Panc1 (cell line): ENCODE measurements around the gene PSMB1. TPM values are rescaled to one million over a fixed set of nuclear protein-coding genes. Genes with fewer than 3 reads are reported as not detected.

Experiments used
- ATAC-seq: fragments of 200-7000 bp; cut with Tn5 transposase; 2 replicates; pipeline ENCODE4 v1.9.1; 2020; ENCODE audit warnings: mild to moderate bottlenecking, moderate library complexity
- BruUV-seq: library from RNA; stranded (reverse); fragments of 400-500 nt; replicated peaks from 2 replicates; lab custom pipeline; 2021; lab: Mats Ljungman, UMichigan
- CTCF ChIA-PET: fragments of 300-600 bp; sonication (Branson Sonifier 250); formaldehyde crosslinking; loops from one replicate; lab custom pipeline; 2022; ENCODE audit warnings: antibody characterized with exemption; lab: Charles Lee
- POLR2A ChIA-PET: fragments of 300-600 bp; sonication (Branson Sonifier 250); formaldehyde crosslinking; loops from one replicate; lab custom pipeline; 2022; ENCODE audit warnings: antibody characterized with exemption; lab: Charles Lee
- DNase-seq: peaks from one replicate; pipeline ENCODE4 v3.0.0-alpha.2; 2010; ENCODE audit warnings: low read depth, low spot score
- H3K27ac ChIP-seq: 2 replicates; pipeline ENCODE4 v1.5.1; 2011; ENCODE audit warnings: mild to moderate bottlenecking, low read length, inconsistent platforms
- H3K27me3 ChIP-seq: fragments of 200-500 bp; sonication (Bioruptor generic); 2 replicates; pipeline ENCODE4 v1.6.0; 2014; ENCODE audit warnings: low read length, inconsistent platforms; ENCODE audit not compliant: control insufficient read depth, insufficient read depth
- H3K36me3 ChIP-seq: fragments of 200-500 bp; sonication (Bioruptor generic); 2 replicates; pipeline ENCODE4 v1.5.1; 2014; ENCODE audit warnings: inconsistent platforms, mild to moderate bottlenecking, low read length, moderate library complexity; ENCODE audit not compliant: control insufficient read depth, insufficient read depth
- H3K4me1 ChIP-seq: 2 replicates; pipeline ENCODE4 v1.5.1; 2011; ENCODE audit warnings: inconsistent platforms, mild to moderate bottlenecking, low read length, moderate library complexity; ENCODE audit not compliant: control insufficient read depth, insufficient read depth
- H3K4me3 ChIP-seq, 2 experiments: 2 replicates each; pipeline ENCODE4 v1.5.1; 2011 to 2012; ENCODE audit warnings: low read depth in 2 of 2, low read length in 2 of 2, mild to moderate bottlenecking in 2 of 2, inconsistent platforms in 1 of 2, moderate library complexity in 1 of 2
- H3K9me3 ChIP-seq: fragments of 200-500 bp; sonication (Bioruptor generic); 2 replicates; pipeline ENCODE4 v1.5.1; 2014; ENCODE audit warnings: low read depth, mild to moderate bottlenecking, inconsistent platforms, low read length, moderate library complexity; ENCODE audit not compliant: control insufficient read depth, insufficient read depth
- CTCF ChIP-seq: fragments of 450-650 bp; IDR thresholded peaks from 2 replicates; pipeline ENCODE4 v1.5.1; 2017; ENCODE audit warnings: mild to moderate bottlenecking
- POLR2AphosphoS5 ChIP-seq: IDR thresholded peaks from 2 replicates; pipeline ENCODE4 v1.6.1; 2012; ENCODE audit warnings: mild to moderate bottlenecking, low read depth, low read length, moderate library complexity
- REST ChIP-seq, 2 experiments: IDR thresholded peaks; 2 replicates each; pipeline ENCODE4 v1.6.1; 2011 to 2012; ENCODE audit warnings: low read depth in 2 of 2, control low read depth in 1 of 2, low read length in 1 of 2, mild to moderate bottlenecking in 1 of 2, moderate library complexity in 1 of 2; ENCODE audit not compliant: insufficient read depth in 1 of 2
- SIN3A ChIP-seq: IDR thresholded peaks from 2 replicates; pipeline ENCODE4 v1.6.1; 2012; ENCODE audit warnings: low read depth, mild to moderate bottlenecking, low read length, moderate library complexity, borderline replicate concordance; ENCODE audit not compliant: insufficient read depth
- TCF7L2 ChIP-seq: IDR thresholded peaks from 2 replicates; pipeline ENCODE4 v1.6.1; 2011; ENCODE audit warnings: mild to moderate bottlenecking, low read depth, low read length, inconsistent platforms
- in situ Hi-C: cut with HindIII; loops from 2 replicates; pipeline ENCODE4 v1.10.0; 2016; ENCODE audit warnings: low sequenced_read_pairs, low pct_unique_long_range_greater_than_20kb
- intact Hi-C: fragments of 100-400 bp; cut with micrococcal nuclease; formaldehyde crosslinking; loops from one replicate; pipeline ENCODE4 v1.10.0; 2022; ENCODE audit not compliant: unreplicated experiment
- total RNA-seq: library from RNA; stranded (reverse); gene quantifications from one replicate; pipeline ENCODE4 v1.2.1, GENCODE V29; 2021; ENCODE audit not compliant: unreplicated experiment

The PSMB1 gene
- total RNA-seq, 1 experiment from 2014 or later: 305 TPM

- ATAC-seq: no peak
- TF ChIP-seq TCF7L2 (no peak), CTCF (no peak), SIN3A (no peak), REST (IDR thresholded peaks at IDR 0.05; ENCODE audit: insufficient read depth in 1 of 2, low read depth in 2 of 2, low read length in 1 of 2) (no peak), POLR2AphosphoS5 (no peak)
- intact Hi-C loops: no loop called here
- no peaks in the 10 kb centered on the region for H3K27me3 ChIP-seq
- no peaks in the 10 kb centered on the region for H3K4me1 ChIP-seq
- in situ Hi-C loops: no loop called here
- no peaks in the 10 kb centered on the region for H3K9me3 ChIP-seq
- no TSS peak for BruUV-seq
- H3K4me3 ChIP-seq: no peak overlapping the region
- CTCF ChIA-PET: no interaction called here
- no peak for DNase-seq
- no peak overlapping the region for H3K27ac ChIP-seq
- POLR2A ChIA-PET: no interaction called here
- peaks cover 54% of the 10 kb centered on the region for H3K36me3 ChIP-seq
These were observed 18.1 kb downstream of the PSMB1 start for GRCh38 chr6:170535004-170535403.

DNA sequence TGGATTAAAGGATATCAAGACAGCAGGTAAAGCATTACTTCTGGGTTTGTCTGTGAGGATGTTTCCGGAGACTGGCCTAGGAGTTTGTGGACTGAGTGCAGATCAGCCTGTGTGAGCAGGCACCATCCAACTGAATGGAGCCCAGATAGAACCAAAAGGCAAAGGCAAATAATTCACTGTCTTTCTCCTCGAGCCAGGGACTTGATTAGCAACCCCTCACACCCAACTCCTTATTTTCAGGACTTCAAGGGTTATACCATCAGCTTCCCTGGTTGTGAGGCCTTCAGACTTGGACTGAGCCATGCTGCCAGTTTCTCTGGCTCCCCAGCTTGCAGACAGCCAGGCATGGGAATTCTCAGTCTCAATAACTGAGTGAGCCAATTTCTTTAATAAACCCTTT is 19.3 kb downstream of the PSMB1 start:
- no TSS peak for BruUV-seq
- ATAC-seq (no peak), DNase-seq (no peak)
- ChIA-PET POLR2A (interaction anchor here (0.6 kb wide), 1 partner anchor 10 kb away, joined by 4 read pairs; no protein-coding TSS in a partner anchor), CTCF (no interaction called here)
- H3K36me3 ChIP-seq: peaks cover 42% of the 10 kb centered on the region
- H3K4me1 ChIP-seq: no peaks in the 10 kb centered on the region
- no peak overlapping the region for H3K4me3 ChIP-seq
- H3K9me3 ChIP-seq: no peaks in the 10 kb centered on the region
- TF ChIP-seq TCF7L2 (no peak), REST (IDR thresholded peaks at IDR 0.05; ENCODE audit: insufficient read depth in 1 of 2, low read depth in 2 of 2, low read length in 1 of 2) (no peak), SIN3A (no peak), CTCF (no peak), POLR2AphosphoS5 (no peak)
- no peak overlapping the region for H3K27ac ChIP-seq
- in situ Hi-C loops (no loop called here), intact Hi-C loops (no loop called here)
- no peaks in the 10 kb centered on the region for H3K27me3 ChIP-seq
